22Rv1 (cell line): ENCODE data around the gene RTL10.

Experiments used
- H3K27ac ChIP-seq: fragments of 450-650 bp; 2 replicates; pipeline ENCODE4 v1.5.1; 2017
- CTCF ChIP-seq: fragments of 450-650 bp; IDR thresholded peaks from 2 replicates; pipeline ENCODE4 v1.5.1; 2017; ENCODE audit warnings: mild to moderate bottlenecking
- ZFX ChIP-seq: fragments of 450-650 bp; IDR thresholded peaks from 2 replicates; pipeline ENCODE4 v1.6.1; 2017; ENCODE audit warnings: antibody characterized with exemption, borderline replicate concordance

The RTL10 gene

GRCh38 chr22:19816372-19817119 lies 38.1 kb downstream of the RTL10 start:
- no peak overlapping the region for H3K27ac ChIP-seq

GRCh38 chr22:19815823-19816290 lies 38.8 kb downstream of the RTL10 start:
- TF ChIP-seq ZFX = no peak
- TF ChIP-seq CTCF = no peak
- no peak overlapping the region for H3K27ac ChIP-seq

More at GRCh38 chr22:19816372-19817119, 38.1 kb downstream of the RTL10 start:
- TF ChIP-seq CTCF = no peak
- no peak for TF ChIP-seq ZFX

GRCh38 chr22:19815093-19815822 lies 39.4 kb downstream of the RTL10 start:
- no peak for TF ChIP-seq CTCF
- TF ChIP-seq ZFX = no peak
- H3K27ac ChIP-seq = no peak overlapping the region

GRCh38 chr22:19814428-19814827 lies 40.2 kb downstream of the RTL10 start:
- TF ChIP-seq CTCF = no peak
- TF ChIP-seq ZFX = no peak
- H3K27ac ChIP-seq = no peak overlapping the region

GRCh38 chr22:19812910-19813309 lies 41.8 kb downstream of the RTL10 start:
- TF ChIP-seq CTCF (no peak), ZFX (no peak)
- H3K27ac ChIP-seq = no peak overlapping the region

- TF ChIP-seq CTCF = no peak
- no peak for TF ChIP-seq ZFX
Observed at GRCh38 chr22:19811811-19812771, 42.6 kb downstream of the RTL10 start.

More at GRCh38 chr22:19811811-19812771, 42.6 kb downstream of the RTL10 start:
- no peak overlapping the region for H3K27ac ChIP-seq
